ENCODE results near the gene CCBE1.

CCBE1 gene

DNA sequence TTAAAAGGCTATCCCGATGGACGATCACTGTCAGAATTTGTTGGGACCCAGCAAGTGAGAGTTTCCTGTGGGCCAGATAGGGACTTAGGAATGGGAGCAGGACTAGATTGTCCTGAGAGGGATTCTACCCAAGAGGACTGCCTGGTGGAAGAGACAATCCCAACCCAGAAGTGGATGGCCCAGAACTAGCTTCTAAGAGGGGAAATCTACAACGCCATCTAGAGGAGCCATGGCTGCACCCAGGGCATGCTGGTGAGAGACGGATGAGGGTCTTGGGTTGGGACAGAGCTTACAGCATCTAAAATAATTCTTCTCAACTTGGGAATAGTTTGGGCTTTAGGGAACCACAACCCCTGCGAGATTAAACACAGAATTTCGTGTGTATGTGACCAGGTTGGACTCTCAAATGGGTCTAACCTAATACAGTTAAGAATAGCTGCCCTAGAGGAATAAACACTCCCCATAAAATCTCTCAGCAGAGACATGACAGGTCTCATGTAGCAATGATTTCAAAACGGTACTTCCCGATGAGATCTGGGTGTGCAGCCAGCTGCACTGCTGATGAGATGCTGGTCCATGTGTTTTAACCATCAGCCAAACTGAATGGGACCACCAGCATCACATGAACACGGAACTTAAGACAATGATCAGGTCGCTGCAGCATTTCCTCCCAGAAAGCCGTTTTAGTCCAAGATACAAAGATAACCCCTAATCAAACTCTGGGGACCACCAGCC is 50.8 kb downstream of the CCBE1 start:
- Mint-ChIP-seq H3K4me3 (no peak overlapping the region), H3K27ac (no peak overlapping the region), H3K9me3 (no peaks in the 10 kb centered on the region), H3K27me3 (no peaks in the 10 kb centered on the region), H3K36me3 (ENCODE audit: low read depth) (no peaks in the 10 kb centered on the region), H3K4me1 (ENCODE audit: low read depth) (no peaks in the 10 kb centered on the region)
- intact Hi-C loops (cut with micrococcal nuclease): no loop called here

DNA sequence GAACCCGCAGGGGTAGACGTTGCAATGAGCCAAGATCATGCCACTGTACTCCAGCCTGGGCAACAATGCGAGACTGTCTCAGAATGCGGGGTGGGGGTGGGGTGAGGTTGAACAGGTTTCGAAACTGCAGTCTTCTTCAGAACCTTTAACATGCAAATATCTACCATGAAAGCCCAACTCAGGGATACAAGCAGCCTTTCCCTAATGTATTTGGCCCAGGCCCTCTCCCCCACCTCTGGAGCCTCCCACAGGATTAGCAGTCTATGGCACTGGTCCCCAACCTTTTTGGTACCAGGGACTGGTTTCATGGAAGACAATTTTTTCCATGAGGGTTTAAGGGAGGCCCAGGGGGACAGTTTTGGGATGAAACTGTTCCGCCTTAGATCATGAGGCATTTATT is 53.5 kb downstream of the CCBE1 start:
- no peak overlapping the region for H3K4me3 Mint-ChIP-seq
- no peak overlapping the region for H3K27ac Mint-ChIP-seq
- H3K9me3 Mint-ChIP-seq: no peaks in the 10 kb centered on the region
- intact Hi-C loops (cut with micrococcal nuclease): no loop called here
- no peaks in the 10 kb centered on the region for H3K27me3 Mint-ChIP-seq
- no peaks in the 10 kb centered on the region for H3K4me1 Mint-ChIP-seq (ENCODE audit: low read depth)
- no peaks in the 10 kb centered on the region for H3K36me3 Mint-ChIP-seq (ENCODE audit: low read depth)

DNA sequence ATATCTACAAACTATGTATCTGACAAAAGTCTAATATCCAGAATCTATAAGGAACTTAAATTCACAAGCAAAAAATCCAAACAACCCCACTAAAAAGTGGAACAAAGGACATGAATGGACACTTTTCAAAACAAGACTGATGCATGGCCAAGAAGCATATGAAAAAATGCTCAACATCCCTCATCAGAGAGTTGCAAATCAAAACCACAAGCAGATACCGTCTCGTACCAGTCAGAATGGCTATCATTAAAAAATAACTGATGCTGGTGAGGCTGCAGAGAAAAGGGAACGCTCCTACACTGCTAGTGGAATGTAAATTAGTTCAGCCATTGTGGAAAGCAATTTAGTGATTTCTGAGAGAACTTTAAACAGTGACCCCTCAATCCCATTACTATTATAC is 56.5 kb downstream of the CCBE1 start:
- H3K27me3 Mint-ChIP-seq: no peaks in the 10 kb centered on the region
- no peaks in the 10 kb centered on the region for H3K4me1 Mint-ChIP-seq (ENCODE audit: low read depth)
- intact Hi-C loops (cut with micrococcal nuclease): no loop called here

DNA sequence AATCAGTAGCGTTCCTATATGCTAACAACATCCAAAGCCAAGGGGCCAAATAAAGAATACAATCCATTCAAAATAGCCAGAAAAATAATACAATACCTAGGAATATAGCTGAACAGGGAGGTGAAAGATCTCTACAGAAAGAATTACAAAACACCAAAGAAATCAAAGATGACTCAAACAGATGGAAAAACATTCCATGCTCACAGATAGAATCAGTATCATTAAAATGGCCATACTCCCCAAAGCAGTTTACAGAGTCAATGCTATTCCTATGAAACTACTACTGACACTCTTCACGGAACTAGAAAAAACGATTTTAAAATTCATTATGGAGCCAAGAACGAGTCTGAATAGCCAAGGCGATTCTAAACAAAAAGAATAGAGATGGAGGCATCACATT is 57.4 kb downstream of the CCBE1 start:
- Mint-ChIP-seq H3K36me3 (ENCODE audit: low read depth) (no peaks in the 10 kb centered on the region), H3K27me3 (no peaks in the 10 kb centered on the region), H3K4me3 (no peak overlapping the region), H3K9me3 (no peaks in the 10 kb centered on the region), H3K27ac (no peak overlapping the region), H3K4me1 (ENCODE audit: low read depth) (no peaks in the 10 kb centered on the region)
- intact Hi-C loops (cut with micrococcal nuclease): no loop called here

More for the DNA sequence above, 56.5 kb downstream of the CCBE1 start:
- Mint-ChIP-seq H3K27ac (no peak overlapping the region), H3K36me3 (ENCODE audit: low read depth) (no peaks in the 10 kb centered on the region), H3K4me3 (no peak overlapping the region), H3K9me3 (no peaks in the 10 kb centered on the region)

DNA sequence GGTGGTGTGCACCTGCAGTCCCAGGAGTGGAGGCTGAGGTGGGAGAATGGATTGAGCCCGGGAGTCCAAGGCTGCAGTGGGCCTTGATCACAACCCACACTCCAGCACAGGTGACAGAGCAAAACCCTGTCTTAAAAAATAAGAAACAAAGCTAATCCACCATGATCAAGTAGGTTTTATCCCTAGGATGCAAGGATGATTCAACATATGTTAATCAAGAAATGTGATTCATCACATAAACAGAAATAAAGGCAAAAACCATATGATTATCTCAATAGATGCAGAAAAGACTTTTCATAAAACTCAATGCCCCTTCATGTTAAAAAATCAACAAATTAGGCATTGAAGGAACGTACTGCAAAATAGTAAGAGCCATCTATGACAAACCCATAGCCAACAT is 58.1 kb downstream of the CCBE1 start:
- Mint-ChIP-seq H3K4me3 (no peak overlapping the region), H3K27me3 (no peaks in the 10 kb centered on the region), H3K27ac (no peak overlapping the region), H3K9me3 (no peaks in the 10 kb centered on the region), H3K36me3 (ENCODE audit: low read depth) (no peaks in the 10 kb centered on the region), H3K4me1 (ENCODE audit: low read depth) (no peaks in the 10 kb centered on the region)
- intact Hi-C loops (cut with micrococcal nuclease): no loop called here

DNA sequence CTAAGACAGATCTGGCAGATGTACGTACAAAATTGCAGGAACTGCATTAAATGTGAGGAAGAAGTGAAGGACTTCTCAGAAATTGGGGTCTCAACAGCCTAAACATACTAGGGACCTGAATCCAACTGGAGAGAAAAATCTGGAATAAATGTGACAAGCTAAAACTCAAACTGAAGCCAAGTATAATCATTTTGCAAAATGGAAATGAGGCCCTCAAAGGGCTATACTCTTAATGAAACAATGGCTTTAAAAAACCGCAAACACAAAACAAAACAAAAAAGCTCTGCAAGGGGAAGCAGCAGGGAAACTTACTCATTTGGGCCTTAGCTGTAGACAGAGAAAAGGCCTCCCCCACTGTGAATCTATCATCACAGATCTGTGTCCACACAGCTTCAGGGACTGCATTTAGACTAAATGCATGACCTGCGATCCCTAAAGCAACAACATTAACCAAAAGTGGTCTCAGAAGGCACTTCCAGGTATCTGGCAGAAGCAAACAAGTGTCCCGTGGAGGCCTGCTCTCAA is 63.2 kb downstream of the CCBE1 start:
- H3K36me3 Mint-ChIP-seq (ENCODE audit: low read depth): no peaks in the 10 kb centered on the region
- no peaks in the 10 kb centered on the region for H3K4me1 Mint-ChIP-seq (ENCODE audit: low read depth)
- H3K27me3 Mint-ChIP-seq: no peaks in the 10 kb centered on the region
- H3K4me3 Mint-ChIP-seq: no peak overlapping the region
- no peak overlapping the region for H3K27ac Mint-ChIP-seq
- intact Hi-C loops (cut with micrococcal nuclease): no loop called here
- H3K9me3 Mint-ChIP-seq: no peaks in the 10 kb centered on the region

DNA sequence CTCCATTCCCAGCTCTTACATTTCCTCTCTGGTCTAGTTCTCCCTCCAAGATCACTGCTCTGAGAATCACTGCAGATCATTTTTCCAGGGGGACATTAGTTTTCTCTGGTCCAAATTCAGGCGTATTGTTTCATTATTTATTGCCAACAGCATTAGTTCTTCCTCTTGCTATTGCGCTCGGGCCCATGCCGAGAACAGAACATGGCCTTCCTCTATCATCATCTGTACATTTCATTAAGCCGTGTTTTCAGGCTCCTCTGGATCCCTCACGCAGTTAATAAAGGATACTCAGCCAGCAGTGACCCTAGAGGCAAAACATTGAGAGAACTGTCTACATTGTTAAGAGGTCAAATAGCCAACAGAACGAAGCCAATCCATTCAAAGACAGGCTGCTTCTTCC is 63.9 kb downstream of the CCBE1 start:
- no peak overlapping the region for H3K27ac Mint-ChIP-seq
- H3K9me3 Mint-ChIP-seq: no peaks in the 10 kb centered on the region
- no peak overlapping the region for H3K4me3 Mint-ChIP-seq
- H3K27me3 Mint-ChIP-seq: no peaks in the 10 kb centered on the region
- no peaks in the 10 kb centered on the region for H3K36me3 Mint-ChIP-seq (ENCODE audit: low read depth)
- intact Hi-C loops (cut with micrococcal nuclease): no loop called here
- H3K4me1 Mint-ChIP-seq (ENCODE audit: low read depth): no peaks in the 10 kb centered on the region

DNA sequence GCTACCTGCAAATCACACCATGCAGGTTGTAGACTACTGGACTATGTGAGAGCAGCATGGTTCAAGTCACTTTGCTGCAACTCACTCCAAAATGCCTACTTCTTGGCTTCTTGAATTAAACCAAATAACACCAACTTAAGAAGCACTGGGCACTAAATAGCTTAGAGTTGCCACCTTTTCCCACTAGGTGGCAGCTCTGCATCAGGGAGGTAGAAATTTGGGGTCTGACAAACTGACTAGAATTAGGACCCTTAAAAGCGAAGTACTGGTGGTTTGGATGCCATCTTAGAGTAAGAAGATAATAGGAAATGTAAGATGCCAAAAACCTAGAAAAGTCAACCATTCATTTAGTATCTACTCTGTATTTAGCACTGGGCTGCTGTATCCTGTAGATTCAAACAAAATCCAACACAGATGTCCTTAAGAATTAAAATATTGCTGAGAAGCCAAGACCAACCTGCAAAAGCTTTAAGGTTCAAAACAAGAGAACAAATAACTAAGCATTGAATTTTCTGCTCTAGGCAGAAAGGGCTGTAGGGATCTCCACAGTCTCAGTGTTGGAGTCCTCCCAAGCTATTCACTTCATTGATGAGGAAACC is 65.5 kb downstream of the CCBE1 start:
- no peaks in the 10 kb centered on the region for H3K27me3 Mint-ChIP-seq
- H3K4me1 Mint-ChIP-seq (ENCODE audit: low read depth): no peaks in the 10 kb centered on the region
- no peaks in the 10 kb centered on the region for H3K36me3 Mint-ChIP-seq (ENCODE audit: low read depth)
- no peak overlapping the region for H3K4me3 Mint-ChIP-seq
- no peak overlapping the region for H3K27ac Mint-ChIP-seq
- H3K9me3 Mint-ChIP-seq: no peaks in the 10 kb centered on the region
- intact Hi-C loops (cut with micrococcal nuclease): no loop called here

DNA sequence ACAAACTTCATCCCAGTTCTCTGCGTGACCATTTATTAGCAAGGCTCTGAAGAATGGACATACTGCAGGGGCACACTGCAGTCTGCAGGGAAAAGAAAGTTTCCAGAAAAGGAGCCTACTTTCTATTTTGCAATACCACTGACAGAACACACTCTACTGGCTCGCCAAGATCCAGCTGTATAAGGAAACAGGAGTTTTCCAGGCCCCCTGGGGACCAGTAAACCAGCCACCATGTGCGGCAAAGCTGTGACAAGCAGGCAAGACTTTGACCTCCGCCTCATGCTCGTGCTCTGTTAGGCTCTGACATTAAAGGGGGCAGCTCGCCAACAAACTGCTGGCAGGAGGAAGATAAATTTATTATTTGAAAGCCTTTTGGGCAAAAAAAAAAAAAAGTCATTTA is 67.3 kb downstream of the CCBE1 start:
- Mint-ChIP-seq H3K27me3 (no peaks in the 10 kb centered on the region), H3K9me3 (no peaks in the 10 kb centered on the region), H3K27ac (no peak overlapping the region), H3K4me1 (ENCODE audit: low read depth) (no peaks in the 10 kb centered on the region), H3K4me3 (no peak overlapping the region), H3K36me3 (ENCODE audit: low read depth) (no peaks in the 10 kb centered on the region)
- intact Hi-C loops (cut with micrococcal nuclease): no loop called here

DNA sequence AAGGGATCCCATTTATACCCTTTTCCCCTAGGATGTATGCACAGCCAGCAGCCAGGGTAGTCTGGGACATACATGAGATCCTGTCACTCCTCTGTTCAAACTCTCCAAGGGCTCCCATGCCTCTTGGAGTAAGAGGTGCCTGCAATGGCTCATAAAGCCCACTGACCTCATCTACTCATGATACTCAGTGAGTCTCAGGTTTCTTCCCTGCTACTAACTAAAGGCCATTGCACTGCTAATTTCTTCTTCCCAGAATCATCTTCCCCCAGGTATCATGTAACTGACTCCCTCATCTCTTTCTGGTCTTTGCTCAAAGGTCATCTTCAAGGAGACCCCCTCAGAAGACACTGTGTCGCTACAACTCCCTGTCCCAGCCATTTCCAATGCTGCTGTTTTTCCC is 68.2 kb downstream of the CCBE1 start:
- no peak overlapping the region for H3K27ac Mint-ChIP-seq
- intact Hi-C loops (cut with micrococcal nuclease): no loop called here

DNA sequence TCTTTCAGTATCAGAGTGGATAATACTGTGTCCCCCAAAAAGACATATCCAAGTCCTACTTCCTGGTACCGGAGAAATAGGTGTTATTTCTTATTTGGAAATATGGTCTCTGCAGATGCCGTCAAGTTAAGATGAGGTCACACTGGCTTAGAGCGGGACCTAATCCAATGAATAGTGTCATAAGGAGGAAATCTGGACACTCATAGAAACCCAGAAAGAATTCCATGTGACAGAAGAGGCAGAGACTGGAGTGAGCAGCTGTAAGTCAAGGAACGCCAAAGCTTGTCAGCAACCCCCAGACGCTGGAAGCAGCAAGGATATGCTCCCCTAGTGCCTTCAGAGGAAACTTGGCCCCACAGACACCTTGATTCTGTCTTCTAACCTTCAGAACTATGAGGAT is 69.8 kb downstream of the CCBE1 start:
- Mint-ChIP-seq H3K27me3 (no peaks in the 10 kb centered on the region), H3K4me3 (no peak overlapping the region), H3K36me3 (ENCODE audit: low read depth) (no peaks in the 10 kb centered on the region), H3K4me1 (ENCODE audit: low read depth) (no peaks in the 10 kb centered on the region), H3K9me3 (no peaks in the 10 kb centered on the region), H3K27ac (no peak overlapping the region)
- intact Hi-C loops (cut with micrococcal nuclease): no loop called here

More for the DNA sequence above, 68.2 kb downstream of the CCBE1 start:
- Mint-ChIP-seq H3K36me3 (ENCODE audit: low read depth) (no peaks in the 10 kb centered on the region), H3K9me3 (no peaks in the 10 kb centered on the region), H3K27me3 (no peaks in the 10 kb centered on the region), H3K4me3 (no peak overlapping the region), H3K4me1 (ENCODE audit: low read depth) (no peaks in the 10 kb centered on the region)

DNA sequence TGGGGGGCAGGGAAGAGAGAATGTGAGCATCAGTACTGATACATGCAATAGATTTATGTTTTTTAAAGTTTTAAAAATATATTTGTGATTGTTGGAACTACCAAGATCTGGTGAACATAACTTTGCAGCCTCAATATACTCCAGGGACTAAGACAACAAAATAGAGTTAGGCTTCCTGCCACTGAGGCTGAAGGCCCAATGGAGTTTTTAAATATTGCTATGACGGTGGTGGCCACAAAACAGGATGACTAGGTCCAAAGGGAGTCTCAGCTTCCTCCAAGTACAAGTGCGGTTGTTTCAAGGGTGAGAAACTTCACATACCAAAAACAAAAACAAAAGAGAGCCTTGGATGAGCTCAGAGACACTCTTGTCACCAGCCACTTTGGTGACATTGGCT is 72.9 kb downstream of the CCBE1 start:
- H3K36me3 Mint-ChIP-seq (ENCODE audit: low read depth): no peaks in the 10 kb centered on the region
- H3K27me3 Mint-ChIP-seq: no peaks in the 10 kb centered on the region
- H3K4me1 Mint-ChIP-seq (ENCODE audit: low read depth): no peaks in the 10 kb centered on the region
- no peak overlapping the region for H3K27ac Mint-ChIP-seq
- no peak overlapping the region for H3K4me3 Mint-ChIP-seq
- H3K9me3 Mint-ChIP-seq: no peaks in the 10 kb centered on the region
- intact Hi-C loops (cut with micrococcal nuclease): no loop called here

DNA sequence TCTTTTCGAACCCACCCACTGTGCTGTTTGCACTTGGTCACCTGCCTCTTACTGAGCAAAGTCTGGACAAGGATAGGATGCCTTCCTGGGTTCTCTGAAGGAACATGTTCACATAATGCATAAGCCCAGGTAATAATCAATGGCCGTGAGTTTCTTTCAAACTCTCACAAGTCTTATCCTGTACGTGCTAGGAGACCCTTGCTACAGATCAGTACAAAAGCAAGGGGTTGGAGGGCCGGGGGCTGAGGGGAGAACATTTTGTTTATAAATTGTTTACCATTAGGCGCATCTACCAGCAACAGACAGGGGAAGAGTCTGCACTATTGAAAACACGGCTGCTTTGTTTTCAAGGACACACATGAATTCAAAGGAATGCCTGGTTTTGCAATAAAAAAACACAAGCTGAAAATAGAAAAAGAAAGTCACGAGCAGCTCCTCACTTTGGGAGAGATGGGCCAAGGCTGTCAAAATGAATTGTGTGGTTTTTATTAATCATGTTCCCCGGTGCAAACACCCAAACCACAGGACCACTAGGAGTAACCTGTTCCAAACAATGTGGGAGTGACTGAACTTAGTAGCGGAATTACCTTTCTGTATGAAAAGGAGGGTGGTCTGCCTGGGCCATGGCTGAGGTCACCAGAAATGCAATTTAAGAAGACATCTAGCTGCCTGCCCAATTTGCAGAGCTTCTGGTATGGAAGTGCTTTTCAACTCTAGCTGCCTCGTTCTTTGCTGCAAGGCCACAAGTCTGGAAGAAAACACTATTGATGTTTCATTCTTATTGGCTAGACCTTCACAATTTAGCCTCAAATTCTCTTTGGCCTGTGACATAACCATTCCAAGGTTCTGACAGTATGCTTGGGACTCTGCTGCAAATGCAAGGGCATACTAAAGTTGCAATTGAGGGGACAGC is 73.5 kb downstream of the CCBE1 start:
- no peaks in the 10 kb centered on the region for H3K9me3 Mint-ChIP-seq
- no peak overlapping the region for H3K27ac Mint-ChIP-seq
- H3K36me3 Mint-ChIP-seq (ENCODE audit: low read depth): no peaks in the 10 kb centered on the region
- H3K4me1 Mint-ChIP-seq (ENCODE audit: low read depth): no peaks in the 10 kb centered on the region
- intact Hi-C loops (cut with micrococcal nuclease): no loop called here
- H3K27me3 Mint-ChIP-seq: no peaks in the 10 kb centered on the region
- no peak overlapping the region for H3K4me3 Mint-ChIP-seq

DNA sequence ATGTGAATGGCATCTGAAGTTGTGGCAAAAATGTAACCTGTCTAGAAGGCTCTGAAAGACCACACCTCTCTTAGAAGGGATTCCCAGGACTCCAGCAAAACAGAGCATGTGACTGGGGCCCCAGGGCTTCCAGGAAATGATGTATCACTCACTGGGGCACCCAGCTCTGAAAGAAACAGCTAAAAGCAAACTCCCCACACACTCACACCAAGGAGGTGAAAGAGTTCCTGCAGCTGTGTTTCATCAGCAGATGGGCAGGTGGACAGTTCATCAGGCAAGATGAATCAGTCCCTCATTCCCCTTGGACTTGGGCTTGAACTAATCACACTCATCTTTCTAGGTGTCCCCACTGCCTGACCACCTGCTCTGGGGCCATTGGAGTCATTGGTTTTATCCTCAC is 76.2 kb downstream of the CCBE1 start:
- no peaks in the 10 kb centered on the region for H3K36me3 Mint-ChIP-seq (ENCODE audit: low read depth)
- H3K4me1 Mint-ChIP-seq (ENCODE audit: low read depth): no peaks in the 10 kb centered on the region
- intact Hi-C loops (cut with micrococcal nuclease): no loop called here
- no peak overlapping the region for H3K27ac Mint-ChIP-seq
- no peaks in the 10 kb centered on the region for H3K9me3 Mint-ChIP-seq
- no peak overlapping the region for H3K4me3 Mint-ChIP-seq
- H3K27me3 Mint-ChIP-seq: no peaks in the 10 kb centered on the region

All from dendritic cell treated with granulocyte-macrophage colony-stimulating factor and Interleukin-4, amounts not matched to agents 40 ng/mL and 50 ng/mL, for 4 days (primary cell).